ENCODE measurements around the gene PCBP1.
"Not testable (repeated sequence)": the region's sequence is repeated elsewhere in the genome, so short reads cannot be mapped to it uniquely, and the experiment has no call there.

The PCBP1 gene

GRCh38 chr2:70083344-70084156, 3.7 kb upstream of the PCBP1 start:
- DNase-seq = no peak

- DNase-seq = peak; percentile 93
Measured at GRCh38 chr2:70084973-70085710, 2.1 kb upstream of the PCBP1 start.

GRCh38 chr2:70085711-70086277, 1.5 kb upstream of the PCBP1 start:
- no peak for DNase-seq

GRCh38 chr2:70086278-70086837, 919 bp upstream of the PCBP1 start:
- DNase-seq = peak; percentile 76

GRCh38 chr2:70087702-70088597, 673 bp downstream of the PCBP1 start:
- peak; percentile 54 for DNase-seq

- DNase-seq = no peak
Measured at GRCh38 chr2:70088598-70089219, 1.4 kb downstream of the PCBP1 start.

- DNase-seq = peak; percentile 43
Measured at GRCh38 chr2:70089220-70089982, 2.1 kb downstream of the PCBP1 start.

GRCh38 chr2:70089983-70090525, 2.8 kb downstream of the PCBP1 start:
- DNase-seq = no peak

GRCh38 chr2:70090706-70091334, 3.5 kb downstream of the PCBP1 start:
- no peak for DNase-seq

GRCh38 chr2:70091364-70091763, 4.1 kb downstream of the PCBP1 start:
- no peak for DNase-seq

- no peak for DNase-seq
Measured at GRCh38 chr2:70091816-70092215, 4.5 kb downstream of the PCBP1 start.

GRCh38 chr2:70092576-70093243, 5.4 kb downstream of the PCBP1 start:
- DNase-seq = not testable (repeated sequence)

- DNase-seq = no peak
Measured at GRCh38 chr2:70094171-70094977, 7.1 kb downstream of the PCBP1 start.

GRCh38 chr2:70094978-70095719, 7.9 kb downstream of the PCBP1 start:
- DNase-seq = no peak

GRCh38 chr2:70095720-70096670, 8.7 kb downstream of the PCBP1 start:
- DNase-seq = no peak

GRCh38 chr2:70098032-70098431, 10.8 kb downstream of the PCBP1 start:
- no peak for DNase-seq

- no peak for DNase-seq
Measured at GRCh38 chr2:70099270-70099669, 12.0 kb downstream of the PCBP1 start.
